ENCODE data around the gene SDK1. TPM values are rescaled to one million over a fixed set of nuclear protein-coding genes. Genes with fewer than 3 reads are reported as not detected.

SDK1 gene
- total and polyA plus RNA-seq, 10 of the 15 experiments (the other 5 are each of a cell fraction or from before 2014, with no cell fraction given) = 0.14 to 0.33 TPM; not detected in 8

DNA sequence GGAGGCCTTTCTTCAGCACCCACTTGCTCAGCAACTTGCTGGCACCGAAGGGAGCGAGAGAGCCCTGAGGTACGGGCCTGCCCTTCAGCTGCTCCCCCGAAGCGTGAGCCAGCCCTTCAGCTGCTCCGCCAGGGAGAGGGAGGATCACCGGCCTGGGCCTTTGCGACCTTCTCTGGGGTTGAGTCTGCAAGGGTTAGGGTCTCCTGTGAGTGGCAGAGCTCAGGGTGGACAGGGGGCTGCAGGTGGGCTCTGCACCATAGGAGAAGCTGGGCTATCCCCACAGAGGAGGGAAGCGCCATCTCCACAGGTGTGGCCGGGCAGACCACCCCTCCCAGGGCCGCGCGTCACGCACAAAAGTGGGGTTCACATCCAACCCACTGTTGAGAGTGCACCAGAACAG lies 890.5 kb downstream of the SDK1 start:
- ChIA-PET POLR2A (no interaction called here), RAD21 (ENCODE audit: unreplicated experiment) (no interaction called here), CTCF (no interaction called here), SMC1A (ENCODE audit: uncharacterized antibody, unreplicated experiment) (no interaction called here)
- Histone ChIP-seq H3K79me2 (ENCODE audit: control insufficient read depth, insufficient read depth, low read length) (no peaks in the 10 kb centered on the region), H2AFZ (ENCODE audit: control insufficient read depth, low read depth, low read length) (no peak overlapping the region), H3K27ac (ENCODE audit: control insufficient read depth, insufficient read depth) (no peak overlapping the region), H3K9me3 (replicated peaks; ENCODE audit: control insufficient read depth, insufficient read depth, low read length) (no peaks in the 10 kb centered on the region; the same call in 2 of the 3 replicates), H3K4me2 (ENCODE audit: control insufficient read depth, insufficient read depth) (no peak overlapping the region), H3K27me3 (replicated peaks in 1 of 2; ENCODE audit: control insufficient read depth in 2 of 2, insufficient read depth in 2 of 2, low read length in 1 of 2) (no peaks in the 10 kb centered on the region), H3K4me1 (ENCODE audit: control insufficient read depth, insufficient read depth, low read length) (no peaks in the 10 kb centered on the region), H3K4me3 (no peak overlapping the region), H4K20me1 (ENCODE audit: control insufficient read depth, insufficient read depth) (no peaks in the 10 kb centered on the region), H3K9ac (ENCODE audit: control insufficient read depth, insufficient read depth, low read length) (no peak overlapping the region), H3K36me3 (ENCODE audit: control insufficient read depth in 2 of 2, insufficient read depth in 2 of 2, low read length in 1 of 2) (no peaks in the 10 kb centered on the region)
- DNase-seq (ENCODE audit: low read depth, low spot score) (no peak), ATAC-seq (no peak), FAIRE-seq (no peak)
- WGBS (ENCODE audit: insufficient coverage, insufficient replicate concordance, low lambda C conversion rate, missing lambda C conversion rate) = 82% methylated on average over 14 of the region's 14 CpGs
- TF ChIP-seq, protein P1, sequence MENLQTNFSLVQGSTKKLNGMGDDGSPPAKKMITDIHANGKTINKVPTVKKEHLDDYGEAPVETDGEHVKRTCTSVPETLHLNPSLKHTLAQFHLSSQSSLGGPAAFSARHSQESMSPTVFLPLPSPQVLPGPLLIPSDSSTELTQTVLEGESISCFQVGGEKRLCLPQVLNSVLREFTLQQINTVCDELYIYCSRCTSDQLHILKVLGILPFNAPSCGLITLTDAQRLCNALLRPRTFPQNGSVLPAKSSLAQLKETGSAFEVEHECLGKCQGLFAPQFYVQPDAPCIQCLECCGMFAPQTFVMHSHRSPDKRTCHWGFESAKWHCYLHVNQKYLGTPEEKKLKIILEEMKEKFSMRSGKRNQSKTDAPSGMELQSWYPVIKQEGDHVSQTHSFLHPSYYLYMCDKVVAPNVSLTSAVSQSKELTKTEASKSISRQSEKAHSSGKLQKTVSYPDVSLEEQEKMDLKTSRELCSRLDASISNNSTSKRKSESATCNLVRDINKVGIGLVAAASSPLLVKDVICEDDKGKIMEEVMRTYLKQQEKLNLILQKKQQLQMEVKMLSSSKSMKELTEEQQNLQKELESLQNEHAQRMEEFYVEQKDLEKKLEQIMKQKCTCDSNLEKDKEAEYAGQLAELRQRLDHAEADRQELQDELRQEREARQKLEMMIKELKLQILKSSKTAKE (IDR thresholded peaks at IDR 0.05; ENCODE audit: low read depth, poor library complexity, severe bottlenecking) = no peak
- no peak for TF ChIP-seq POLR2A (IDR thresholded peaks at IDR 0.05; ENCODE audit: low read depth, low read length)
- no peak for TF ChIP-seq TCF7 (IDR thresholded peaks at IDR 0.05; ENCODE audit: borderline replicate concordance)
- TF ChIP-seq NFXL1 (IDR thresholded peaks at IDR 0.05; ENCODE audit: borderline replicate concordance) = no peak
- TF ChIP-seq RUNX3 (IDR thresholded peaks at IDR 0.05; ENCODE audit: low read length) = no peak
- TF ChIP-seq ZNF622 (IDR thresholded peaks at IDR 0.05) = no peak
- no peak for TF ChIP-seq SUPT20H (IDR thresholded peaks at IDR 0.05; ENCODE audit: borderline replicate concordance, control insufficient read depth, low read depth, low read length)
- no peak for TF ChIP-seq ZNF384 (IDR thresholded peaks at IDR 0.05; ENCODE audit: borderline replicate concordance, low read depth, low read length)
- TF ChIP-seq SIX5 (IDR thresholded peaks at IDR 0.05; ENCODE audit: low read depth, low read length, severe bottlenecking) = no peak
- no peak for TF ChIP-seq FOS (IDR thresholded peaks at IDR 0.05; ENCODE audit: borderline replicate concordance, extremely low read depth, insufficient read length)
- TF ChIP-seq, protein P2, sequence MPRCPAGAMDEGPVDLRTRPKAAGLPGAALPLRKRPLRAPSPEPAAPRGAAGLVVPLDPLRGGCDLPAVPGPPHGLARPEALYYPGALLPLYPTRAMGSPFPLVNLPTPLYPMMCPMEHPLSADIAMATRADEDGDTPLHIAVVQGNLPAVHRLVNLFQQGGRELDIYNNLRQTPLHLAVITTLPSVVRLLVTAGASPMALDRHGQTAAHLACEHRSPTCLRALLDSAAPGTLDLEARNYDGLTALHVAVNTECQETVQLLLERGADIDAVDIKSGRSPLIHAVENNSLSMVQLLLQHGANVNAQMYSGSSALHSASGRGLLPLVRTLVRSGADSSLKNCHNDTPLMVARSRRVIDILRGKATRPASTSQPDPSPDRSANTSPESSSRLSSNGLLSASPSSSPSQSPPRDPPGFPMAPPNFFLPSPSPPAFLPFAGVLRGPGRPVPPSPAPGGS (IDR thresholded peaks at IDR 0.05; ENCODE audit: borderline replicate concordance, insufficient read depth, low read depth, low read length, poor library complexity, severe bottlenecking) = no peak
- TF ChIP-seq LARP7 (IDR thresholded peaks at IDR 0.05) = no peak
- no peak for TF ChIP-seq EGR1 (IDR thresholded peaks at IDR 0.05; ENCODE audit: borderline replicate concordance in 1 of 2, low read depth in 2 of 2, low read length in 2 of 2)
- BruUV-seq (replicated peaks) = no TSS peak
- in situ Hi-C loops (cut with MboI) (no loop called here), intact Hi-C loops (cut with micrococcal nuclease; ENCODE audit: unreplicated experiment) (no loop called here)

Measured in GM12878 (cell line).